Neural cell (in vitro differentiated cells): Measurements from ENCODE around the gene PCBD1. TPM values are rescaled to one million over a fixed set of nuclear protein-coding genes. Genes with fewer than 3 reads are reported as not detected.

ENCODE experiments used
- H2AFZ ChIP-seq: fragments of 200-600, 300-800 bp; sonication (generic), shearing (Covaris generic); 2 replicates; pipeline ENCODE4 v1.6.0; 2014; ENCODE audit warnings: low read depth, mild to moderate bottlenecking, antibody characterized with exemption, low read length, moderate library complexity
- H3F3A ChIP-seq: fragments of 200-600 bp; shearing (Covaris generic); 2 replicates; pipeline ENCODE4 v1.6.1; 2016; ENCODE audit warnings: mild to moderate bottlenecking, moderate library complexity, mixed read lengths, antibody characterized with exemption, low read length; ENCODE audit not compliant: insufficient read depth, poor library complexity, severe bottlenecking
- H3K27ac ChIP-seq: fragments of 200-600, 300-800 bp; sonication (generic), shearing (Covaris generic); 2 replicates; pipeline ENCODE4 v1.5.1; 2014; ENCODE audit warnings: mild to moderate bottlenecking, low read length, moderate library complexity
- H3K27me3 ChIP-seq: fragments of 300-800, 200-600 bp; sonication (generic), shearing (Covaris generic); 2 replicates; pipeline ENCODE4 v1.6.0; 2014; ENCODE audit warnings: mild to moderate bottlenecking, low read depth, low read length, moderate library complexity; ENCODE audit not compliant: insufficient read depth
- H3K36me3 ChIP-seq: fragments of 300-800, 200-600 bp; sonication (generic), shearing (Covaris generic); 2 replicates; pipeline ENCODE4 v1.5.1; 2014; ENCODE audit warnings: mild to moderate bottlenecking, antibody characterized with exemption, low read length, moderate library complexity; ENCODE audit not compliant: insufficient read depth
- H3K4me2 ChIP-seq: fragments of 300-800, 200-600 bp; sonication (generic), shearing (Covaris generic); 2 replicates; pipeline ENCODE4 v1.6.0; 2014; ENCODE audit warnings: mild to moderate bottlenecking, low read length
- H3K4me3 ChIP-seq: fragments of 300-800, 200-600 bp; sonication (generic), shearing (Covaris generic); 2 replicates; pipeline ENCODE4 v1.5.1; 2014; ENCODE audit warnings: mild to moderate bottlenecking, low read length, moderate library complexity
- H3K79me2 ChIP-seq: fragments of 200-600 bp; shearing (Covaris generic); replicated peaks from 2 replicates; pipeline ENCODE4 v1.6.0; 2014; ENCODE audit warnings: mild to moderate bottlenecking, low read length, moderate library complexity; ENCODE audit not compliant: insufficient read depth
- H3K9ac ChIP-seq: fragments of 300-800, 200-600 bp; sonication (generic), shearing (Covaris generic); 2 replicates; pipeline ENCODE4 v1.6.1; 2016; ENCODE audit warnings: mild to moderate bottlenecking, low read length, mixed read lengths
- H3K9me2 ChIP-seq: fragments of 200-600 bp; shearing (Covaris generic); 2 replicates; pipeline ENCODE4 v1.6.1; 2016; ENCODE audit warnings: mild to moderate bottlenecking, low read length, mixed read lengths; ENCODE audit not compliant: insufficient read depth
- H3K9me3 ChIP-seq: fragments of 200-600, 300-800 bp; sonication (generic), shearing (Covaris generic); 2 replicates; pipeline ENCODE4 v1.6.1; 2016; ENCODE audit warnings: mild to moderate bottlenecking, mixed run types, low read length, moderate library complexity, mixed read lengths
- H4K20me1 ChIP-seq: fragments of 200-600 bp; shearing (Covaris generic); 2 replicates; pipeline ENCODE4 v1.6.1; 2016; ENCODE audit warnings: mild to moderate bottlenecking, mixed run types; ENCODE audit not compliant: insufficient read depth
- EP300 ChIP-seq: fragments of 450-650 bp; conservative IDR thresholded peaks from 2 replicates; pipeline ENCODE4 v1.6.1; 2014; ENCODE audit warnings: antibody characterized with exemption, mild to moderate bottlenecking, moderate library complexity; ENCODE audit not compliant: poor library complexity, severe bottlenecking
- EZH2 ChIP-seq: fragments of 200-600, 300-800 bp; shearing (Covaris generic), sonication (generic); IDR thresholded peaks from 2 replicates; pipeline ENCODE4 v1.6.1; 2014; ENCODE audit warnings: antibody characterized with exemption, low read length, borderline replicate concordance, mild to moderate bottlenecking; ENCODE audit not compliant: insufficient read depth, poor library complexity, severe bottlenecking
- MXI1 ChIP-seq: fragments of 450-650 bp; conservative IDR thresholded peaks from 2 replicates; pipeline ENCODE4 v1.6.1; 2014; ENCODE audit warnings: antibody characterized with exemption, mild to moderate bottlenecking; ENCODE audit not compliant: poor library complexity, severe bottlenecking
- POLR2AphosphoS5 ChIP-seq: IDR thresholded peaks from 2 replicates; pipeline ENCODE4 v1.6.1; 2012
- RAD21 ChIP-seq: fragments of 450-650 bp; conservative IDR thresholded peaks from 2 replicates; pipeline ENCODE4 v1.6.1; 2014; ENCODE audit warnings: antibody characterized with exemption, mild to moderate bottlenecking, moderate library complexity
- SMC3 ChIP-seq: fragments of 450-650 bp; conservative IDR thresholded peaks from 2 replicates; pipeline ENCODE4 v1.6.1; 2014; ENCODE audit warnings: antibody characterized with exemption, mild to moderate bottlenecking, moderate library complexity; ENCODE audit not compliant: poor library complexity
- TAF1 ChIP-seq: IDR thresholded peaks from 2 replicates; pipeline ENCODE4 v1.6.1; 2012; ENCODE audit warnings: low read depth
- polyA plus RNA-seq: library from polyadenylated mRNA; depleted of rRNA; stranded (reverse); fragments of >200 nt; gene quantifications from 2 replicates; pipeline ENCODE4 v1.2.3, GENCODE V29; 2014
- TF ChIP-seq, protein P1 (sequence below): IDR thresholded peaks from 2 replicates; pipeline ENCODE4 v1.6.1; 2012; ENCODE audit warnings: borderline replicate concordance
- TF ChIP-seq, protein P2 (sequence below): fragments of 450-650 bp; IDR thresholded peaks from 2 replicates; pipeline ENCODE4 v1.5.1; 2014; ENCODE audit warnings: antibody characterized with exemption, mild to moderate bottlenecking, moderate library complexity; ENCODE audit not compliant: poor library complexity, severe bottlenecking

Gene PCBD1
- polyA plus RNA-seq, 1 donor from 2014 or later, result 15.8 TPM

DNA sequence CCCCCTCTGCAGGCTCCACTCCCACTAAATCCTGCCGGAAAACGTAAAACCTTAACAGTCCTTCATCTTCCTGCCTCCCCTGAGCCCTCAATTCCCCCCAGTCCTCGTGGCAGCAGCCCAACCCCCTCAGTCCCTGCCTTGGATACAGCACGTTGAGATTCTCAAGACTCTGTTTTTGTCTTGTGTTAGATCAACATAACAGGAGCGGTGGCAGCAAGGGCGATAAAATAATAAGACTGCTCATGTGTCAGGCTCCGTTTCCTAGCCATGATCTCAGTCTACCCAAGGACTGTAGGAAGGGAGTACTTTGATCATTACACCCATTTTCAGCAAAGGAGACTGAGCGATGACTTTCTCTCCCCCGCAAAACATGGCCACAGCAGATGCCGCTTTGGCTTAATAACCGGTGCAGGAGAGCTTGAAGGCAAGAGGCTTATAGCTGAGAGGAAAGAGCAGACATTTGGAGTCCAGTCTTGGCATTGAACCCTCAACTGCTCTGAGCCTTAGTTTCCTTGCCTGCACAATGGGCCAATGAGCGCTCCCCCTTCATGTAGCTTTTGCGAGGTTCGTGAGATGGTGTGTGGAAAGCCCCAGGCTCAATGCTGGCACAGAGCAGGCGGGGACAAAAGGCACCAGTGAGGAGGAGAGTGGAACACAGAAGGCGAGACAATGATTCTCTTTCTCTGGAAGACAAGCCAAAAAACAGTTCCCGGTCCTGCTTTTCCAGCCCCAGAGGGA lies 42.1 kb upstream of the PCBD1 start:
- TF ChIP-seq RAD21, result no peak
- no peak for TF ChIP-seq EZH2
- TF ChIP-seq, protein P1, sequence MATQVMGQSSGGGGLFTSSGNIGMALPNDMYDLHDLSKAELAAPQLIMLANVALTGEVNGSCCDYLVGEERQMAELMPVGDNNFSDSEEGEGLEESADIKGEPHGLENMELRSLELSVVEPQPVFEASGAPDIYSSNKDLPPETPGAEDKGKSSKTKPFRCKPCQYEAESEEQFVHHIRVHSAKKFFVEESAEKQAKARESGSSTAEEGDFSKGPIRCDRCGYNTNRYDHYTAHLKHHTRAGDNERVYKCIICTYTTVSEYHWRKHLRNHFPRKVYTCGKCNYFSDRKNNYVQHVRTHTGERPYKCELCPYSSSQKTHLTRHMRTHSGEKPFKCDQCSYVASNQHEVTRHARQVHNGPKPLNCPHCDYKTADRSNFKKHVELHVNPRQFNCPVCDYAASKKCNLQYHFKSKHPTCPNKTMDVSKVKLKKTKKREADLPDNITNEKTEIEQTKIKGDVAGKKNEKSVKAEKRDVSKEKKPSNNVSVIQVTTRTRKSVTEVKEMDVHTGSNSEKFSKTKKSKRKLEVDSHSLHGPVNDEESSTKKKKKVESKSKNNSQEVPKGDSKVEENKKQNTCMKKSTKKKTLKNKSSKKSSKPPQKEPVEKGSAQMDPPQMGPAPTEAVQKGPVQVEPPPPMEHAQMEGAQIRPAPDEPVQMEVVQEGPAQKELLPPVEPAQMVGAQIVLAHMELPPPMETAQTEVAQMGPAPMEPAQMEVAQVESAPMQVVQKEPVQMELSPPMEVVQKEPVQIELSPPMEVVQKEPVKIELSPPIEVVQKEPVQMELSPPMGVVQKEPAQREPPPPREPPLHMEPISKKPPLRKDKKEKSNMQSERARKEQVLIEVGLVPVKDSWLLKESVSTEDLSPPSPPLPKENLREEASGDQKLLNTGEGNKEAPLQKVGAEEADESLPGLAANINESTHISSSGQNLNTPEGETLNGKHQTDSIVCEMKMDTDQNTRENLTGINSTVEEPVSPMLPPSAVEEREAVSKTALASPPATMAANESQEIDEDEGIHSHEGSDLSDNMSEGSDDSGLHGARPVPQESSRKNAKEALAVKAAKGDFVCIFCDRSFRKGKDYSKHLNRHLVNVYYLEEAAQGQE, result no peak
- TF ChIP-seq, protein P2, sequence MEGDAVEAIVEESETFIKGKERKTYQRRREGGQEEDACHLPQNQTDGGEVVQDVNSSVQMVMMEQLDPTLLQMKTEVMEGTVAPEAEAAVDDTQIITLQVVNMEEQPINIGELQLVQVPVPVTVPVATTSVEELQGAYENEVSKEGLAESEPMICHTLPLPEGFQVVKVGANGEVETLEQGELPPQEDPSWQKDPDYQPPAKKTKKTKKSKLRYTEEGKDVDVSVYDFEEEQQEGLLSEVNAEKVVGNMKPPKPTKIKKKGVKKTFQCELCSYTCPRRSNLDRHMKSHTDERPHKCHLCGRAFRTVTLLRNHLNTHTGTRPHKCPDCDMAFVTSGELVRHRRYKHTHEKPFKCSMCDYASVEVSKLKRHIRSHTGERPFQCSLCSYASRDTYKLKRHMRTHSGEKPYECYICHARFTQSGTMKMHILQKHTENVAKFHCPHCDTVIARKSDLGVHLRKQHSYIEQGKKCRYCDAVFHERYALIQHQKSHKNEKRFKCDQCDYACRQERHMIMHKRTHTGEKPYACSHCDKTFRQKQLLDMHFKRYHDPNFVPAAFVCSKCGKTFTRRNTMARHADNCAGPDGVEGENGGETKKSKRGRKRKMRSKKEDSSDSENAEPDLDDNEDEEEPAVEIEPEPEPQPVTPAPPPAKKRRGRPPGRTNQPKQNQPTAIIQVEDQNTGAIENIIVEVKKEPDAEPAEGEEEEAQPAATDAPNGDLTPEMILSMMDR, result no peak
- no peak for TF ChIP-seq SMC3
- no peak for TF ChIP-seq TAF1
- no peak for TF ChIP-seq POLR2AphosphoS5
- no peak for TF ChIP-seq MXI1
- no peak for TF ChIP-seq EP300
- Histone ChIP-seq H3K79me2 (no peaks in the 10 kb centered on the region), H3K4me2 (no peak overlapping the region), H3K27me3 (no peaks in the 10 kb centered on the region), H3F3A (no peaks in the 10 kb centered on the region), H3K9ac (no peak overlapping the region), H3K4me3 (no peak overlapping the region), H3K36me3 (no peaks in the 10 kb centered on the region), H3K27ac (no peak overlapping the region), H3K9me2 (no peaks in the 10 kb centered on the region), H4K20me1 (no peaks in the 10 kb centered on the region), H2AFZ (no peak overlapping the region), H3K9me3 (no peaks in the 10 kb centered on the region)

DNA sequence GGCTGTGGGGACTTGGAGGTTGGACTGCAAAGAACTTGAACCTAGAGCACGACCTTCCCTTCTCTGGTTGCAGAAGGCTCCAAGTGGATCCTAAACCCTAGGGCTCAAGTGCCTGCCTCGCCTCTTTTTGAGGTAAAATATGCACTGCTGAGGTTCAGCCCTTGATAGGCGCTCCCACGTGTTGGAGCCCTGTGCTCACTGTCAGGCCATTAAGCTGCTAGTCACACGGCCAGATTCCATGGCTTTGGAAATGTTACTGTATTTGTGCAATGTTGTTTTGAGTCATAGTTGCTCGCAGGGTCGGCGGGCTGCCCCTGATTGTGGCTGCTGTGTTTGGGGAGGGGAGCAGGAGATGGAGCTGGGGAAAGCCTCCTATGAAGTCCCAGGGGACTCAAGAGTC lies 39.8 kb upstream of the PCBD1 start:
- no peak for TF ChIP-seq POLR2AphosphoS5
- no peak for TF ChIP-seq EP300
- no peak for TF ChIP-seq MXI1
- TF ChIP-seq EZH2, result no peak
- TF ChIP-seq SMC3, result no peak
- TF ChIP-seq TAF1, result no peak
- TF ChIP-seq RAD21, result no peak
- TF ChIP-seq, protein P2, result no peak
- TF ChIP-seq, protein P1, result no peak
- Histone ChIP-seq H3K36me3 (no peaks in the 10 kb centered on the region), H4K20me1 (no peaks in the 10 kb centered on the region), H3K9me2 (no peaks in the 10 kb centered on the region), H3K9ac (no peak overlapping the region), H2AFZ (no peak overlapping the region), H3K4me3 (no peak overlapping the region), H3K9me3 (no peaks in the 10 kb centered on the region), H3K27ac (no peak overlapping the region), H3K4me2 (no peak overlapping the region), H3K79me2 (no peaks in the 10 kb centered on the region), H3K27me3 (no peaks in the 10 kb centered on the region), H3F3A (no peaks in the 10 kb centered on the region)
